Activated CD4-positive, alpha-beta T cell treated with anti-CD3 and anti-CD28 coated beads for 36 hours (primary cell): Measurements from ENCODE around the gene AATF. TPM values are rescaled to one million over a fixed set of nuclear protein-coding genes. Genes with fewer than 3 reads are reported as not detected.
A peak's percentile ranks its signal among the peaks of the same experiment; 100 is the strongest.

ENCODE experiments used
- ATAC-seq: fragments of 200-7000 bp; cut with Tn5 transposase; one replicate; pipeline ENCODE4 v1.10.0; 2021; ENCODE audit warnings: mild to moderate bottlenecking, moderate library complexity
- CTCF ChIA-PET: fragments of 350-600 bp; sonication (Branson Sonifier 250); formaldehyde crosslinking; loops from one replicate; lab custom pipeline; 2021; ENCODE audit warnings: antibody characterized with exemption; lab: Charles Lee
- POLR2A ChIA-PET: fragments of 350-600 bp; sonication (Branson Sonifier 250); formaldehyde crosslinking; loops from one replicate; lab custom pipeline; 2021; ENCODE audit warnings: antibody characterized with exemption, inconsistent platforms; lab: Charles Lee
- DNase-seq: peaks from one replicate; pipeline ENCODE4 v3.0.0-alpha.2; 2020
- H3K27ac Mint-ChIP-seq: one replicate; pipeline ENCODE4 v1.8.0; 2021; ENCODE audit warnings: mixed read lengths
- H3K27me3 Mint-ChIP-seq: one replicate; pipeline ENCODE4 v1.8.0; 2021; ENCODE audit warnings: mixed read lengths
- H3K36me3 Mint-ChIP-seq: one replicate; pipeline ENCODE4 v1.8.0; 2021; ENCODE audit warnings: low read depth, mixed read lengths
- H3K4me1 Mint-ChIP-seq: one replicate; pipeline ENCODE4 v1.8.0; 2021; ENCODE audit warnings: mixed read lengths
- H3K4me3 Mint-ChIP-seq: one replicate; pipeline ENCODE4 v1.8.0; 2021; ENCODE audit warnings: mild to moderate bottlenecking, moderate library complexity, mixed read lengths
- H3K9me3 Mint-ChIP-seq: one replicate; pipeline ENCODE4 v1.8.0; 2021; ENCODE audit warnings: low read depth, mixed read lengths
- intact Hi-C, 2 experiments: fragments of 100-400 bp; cut with DNase I in 1 of 2; cut with micrococcal nuclease in 1 of 2; formaldehyde crosslinking; loops; one replicate each; pipeline versions ENCODE4 v1.14.2 to v1.15.1; 2022 to 2024; cut with DNase I, micrococcal nuclease
- total RNA-seq, 2 experiments: library from RNA; stranded (reverse); gene quantifications; one replicate each; pipeline ENCODE4 v1.2.3, GENCODE V29; 2021

Gene AATF
- total RNA-seq, 2 experiments from 2014 or later, result 87.9 to 149 TPM

DNA sequence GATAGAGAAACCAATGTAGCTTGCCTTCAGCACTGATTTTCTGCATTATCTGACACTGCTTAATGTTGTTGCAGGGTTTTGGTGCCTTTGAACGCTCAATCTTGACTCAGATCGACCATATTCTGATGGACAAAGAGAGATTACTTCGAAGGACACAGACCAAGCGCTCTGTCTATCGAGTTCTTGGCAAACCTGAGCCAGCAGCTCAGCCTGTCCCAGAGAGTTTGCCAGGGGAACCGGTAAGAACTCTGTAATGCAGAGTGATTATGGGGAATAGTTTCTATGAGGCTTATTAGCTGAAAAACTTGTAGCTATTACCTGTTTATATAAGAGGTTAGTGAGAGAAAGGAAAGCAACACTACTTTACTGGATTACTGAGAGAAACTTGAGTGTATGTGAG, 40.4 kb downstream of the AATF start:
- H3K4me1 Mint-ChIP-seq, result no peaks in the 10 kb centered on the region
- CTCF ChIA-PET, result interaction anchor here (1.3 kb wide), 1 partner anchor 13 kb away, joined by 3 read pairs; no protein-coding TSS in a partner anchor
- no peaks in the 10 kb centered on the region for H3K27me3 Mint-ChIP-seq
- intact Hi-C loops, result no loop called here
- H3K36me3 Mint-ChIP-seq, result peaks cover 48% of the 10 kb centered on the region
- DNase-seq, result no peak
- no peak overlapping the region for H3K4me3 Mint-ChIP-seq
- no peaks in the 10 kb centered on the region for H3K9me3 Mint-ChIP-seq
- no peak for ATAC-seq
- POLR2A ChIA-PET, result no interaction called here
- H3K27ac Mint-ChIP-seq, result no peak overlapping the region

GRCh38 chr17:36992701-36993100, 43.9 kb downstream of the AATF start:
- intact Hi-C loops, result no loop called here
- CTCF ChIA-PET, result interaction anchor here (1.2 kb wide), 1 partner anchor 10 kb away, joined by 3 read pairs; no protein-coding TSS in a partner anchor
- H3K4me3 Mint-ChIP-seq, result no peak overlapping the region

GRCh38 chr17:36993227-36993626, 44.5 kb downstream of the AATF start:
- intact Hi-C loops, result no loop called here
- Mint-ChIP-seq H3K36me3 (peaks cover 63% of the 10 kb centered on the region), H3K27ac (no peak overlapping the region), H3K27me3 (no peaks in the 10 kb centered on the region), H3K4me3 (no peak overlapping the region), H3K9me3 (no peaks in the 10 kb centered on the region), H3K4me1 (no peaks in the 10 kb centered on the region)
- ATAC-seq (no peak), DNase-seq (no peak)
- ChIA-PET POLR2A (no interaction called here), CTCF (interaction anchor here (1.2 kb wide), 1 partner anchor 9 kb away, joined by 3 read pairs; no protein-coding TSS in a partner anchor)

More at GRCh38 chr17:36992701-36993100, 43.9 kb downstream of the AATF start:
- H3K36me3 Mint-ChIP-seq, result peaks cover 60% of the 10 kb centered on the region
- ATAC-seq, result no peak
- no peak overlapping the region for H3K27ac Mint-ChIP-seq
- no peak for DNase-seq
- H3K9me3 Mint-ChIP-seq, result no peaks in the 10 kb centered on the region
- H3K4me1 Mint-ChIP-seq, result no peaks in the 10 kb centered on the region
- H3K27me3 Mint-ChIP-seq, result no peaks in the 10 kb centered on the region
- POLR2A ChIA-PET, result no interaction called here

DNA sequence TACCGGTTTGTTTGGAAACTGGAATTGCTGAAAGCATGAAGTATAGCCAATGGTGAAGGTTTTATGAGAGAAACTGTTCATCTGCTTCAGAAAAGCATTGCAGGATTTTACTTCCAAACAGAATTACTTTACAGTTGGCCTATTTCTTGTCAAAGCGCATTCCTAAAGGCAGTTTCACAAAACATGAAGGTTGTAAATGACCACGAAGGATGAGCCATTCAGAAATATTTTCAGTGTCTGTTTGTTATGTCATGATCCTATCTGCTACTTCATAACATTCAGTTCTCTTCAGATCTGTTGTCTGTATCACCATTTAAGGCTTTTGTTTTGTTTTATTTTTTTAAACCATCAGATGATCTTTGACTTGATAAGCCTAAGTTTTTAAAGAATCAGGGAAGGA, 45.7 kb downstream of the AATF start:
- Mint-ChIP-seq H3K27me3 (no peaks in the 10 kb centered on the region), H3K27ac (no peak overlapping the region), H3K9me3 (peaks cover under 1% of the 10 kb centered on the region), H3K36me3 (peaks cover 62% of the 10 kb centered on the region), H3K4me1 (no peaks in the 10 kb centered on the region), H3K4me3 (no peak overlapping the region)
- no peak for DNase-seq
- POLR2A ChIA-PET, result no interaction called here
- no peak for ATAC-seq
- CTCF ChIA-PET, result interaction anchor here (0.5 kb wide), 1 partner anchor 167 kb away, joined by 4 read pairs; no protein-coding TSS in a partner anchor
- intact Hi-C loops, result no loop called here

DNA sequence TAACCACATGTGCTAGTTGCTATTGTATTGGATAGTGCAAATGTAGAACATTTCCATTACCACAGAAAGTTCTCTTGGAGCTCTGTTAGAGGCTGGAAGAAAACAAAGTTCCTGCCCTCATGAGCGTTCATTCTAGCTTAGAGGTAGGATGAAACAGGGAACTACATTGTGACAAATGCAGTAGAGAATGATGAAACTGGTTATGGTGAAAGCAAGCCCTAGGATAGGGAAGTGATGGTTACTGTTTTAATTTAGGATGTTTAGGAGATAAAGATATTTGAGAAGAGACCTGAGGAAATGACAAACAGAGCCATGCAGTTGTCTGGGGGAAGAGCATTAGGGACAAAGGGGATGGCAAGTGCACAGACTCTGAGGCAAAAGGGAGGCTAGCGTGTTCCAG, 50.7 kb downstream of the AATF start:
- intact Hi-C loops, result no loop called here
- Mint-ChIP-seq H3K4me1 (no peaks in the 10 kb centered on the region), H3K27me3 (no peaks in the 10 kb centered on the region), H3K27ac (no peak overlapping the region), H3K36me3 (peaks cover 67% of the 10 kb centered on the region), H3K9me3 (peaks cover 10% of the 10 kb centered on the region), H3K4me3 (no peak overlapping the region)
- POLR2A ChIA-PET, result no interaction called here
- CTCF ChIA-PET, result no interaction called here
- ATAC-seq, result no peak
- no peak for DNase-seq

GRCh38 chr17:37016780-37017179, 68.0 kb downstream of the AATF start:
- no peak overlapping the region for H3K4me3 Mint-ChIP-seq
- peaks cover 9% of the 10 kb centered on the region for H3K36me3 Mint-ChIP-seq
- no peak for ATAC-seq
- no peaks in the 10 kb centered on the region for H3K4me1 Mint-ChIP-seq
- no peaks in the 10 kb centered on the region for H3K9me3 Mint-ChIP-seq
- no peak for DNase-seq
- ChIA-PET POLR2A (interaction anchor here (0.6 kb wide), 2 partner anchors 170 to 404 kb away, joined by 3 to 4 read pairs; no protein-coding TSS in a partner anchor), CTCF (interaction anchor here (0.6 to 0.9 kb wide), 3 partner anchors 15 to 374 kb away, joined by 3 read pairs; no protein-coding TSS in a partner anchor)
- no peaks in the 10 kb centered on the region for H3K27me3 Mint-ChIP-seq
- no peak overlapping the region for H3K27ac Mint-ChIP-seq
- intact Hi-C loops, result no loop called here

- intact Hi-C loops, result no loop called here
- H3K36me3 Mint-ChIP-seq, result peaks cover 12% of the 10 kb centered on the region
- CTCF ChIA-PET, result interaction anchor here (0.6 to 0.9 kb wide), 3 partner anchors 14 to 373 kb away, joined by 3 read pairs; no protein-coding TSS in a partner anchor
These were observed 68.7 kb downstream of the AATF start for GRCh38 chr17:37017404-37017803.

GRCh38 chr17:37019117-37019740, 70.5 kb downstream of the AATF start:
- ATAC-seq, result no peak
- intact Hi-C loops, result no loop called here
- POLR2A ChIA-PET, result no interaction called here

More at GRCh38 chr17:37017404-37017803, 68.7 kb downstream of the AATF start:
- no peaks in the 10 kb centered on the region for H3K27me3 Mint-ChIP-seq
- no peak for DNase-seq
- ATAC-seq, result no peak
- no peaks in the 10 kb centered on the region for H3K4me1 Mint-ChIP-seq
- H3K9me3 Mint-ChIP-seq, result no peaks in the 10 kb centered on the region
- H3K4me3 Mint-ChIP-seq, result no peak overlapping the region
- POLR2A ChIA-PET, result interaction anchor here (0.6 kb wide), 1 partner anchor 404 kb away, joined by 3 read pairs; no protein-coding TSS in a partner anchor
- no peak overlapping the region for H3K27ac Mint-ChIP-seq

GRCh38 chr17:37019741-37020129, 71.0 kb downstream of the AATF start:
- Mint-ChIP-seq H3K27ac (no peak overlapping the region), H3K4me3 (no peak overlapping the region), H3K9me3 (no peaks in the 10 kb centered on the region), H3K27me3 (no peaks in the 10 kb centered on the region), H3K4me1 (peaks cover 9% of the 10 kb centered on the region), H3K36me3 (peaks cover 29% of the 10 kb centered on the region)
- CTCF ChIA-PET, result interaction anchor here (0.8 to 1.8 kb wide), 3 partner anchors 11 to 39 kb away, joined by 3 to 6 read pairs (median 4); no protein-coding TSS in a partner anchor
- ATAC-seq, result no peak
- DNase-seq, result no peak
- intact Hi-C loops, result no loop called here
- POLR2A ChIA-PET, result no interaction called here

More at GRCh38 chr17:37019117-37019740, 70.5 kb downstream of the AATF start:
- CTCF ChIA-PET, result interaction anchor here (0.6 to 1.8 kb wide), 5 partner anchors 11 to 89 kb away, joined by 3 to 6 read pairs (median 3); no protein-coding TSS in a partner anchor
- H3K27me3 Mint-ChIP-seq, result no peaks in the 10 kb centered on the region
- no peaks in the 10 kb centered on the region for H3K9me3 Mint-ChIP-seq
- no peak for DNase-seq
- H3K27ac Mint-ChIP-seq, result no peak overlapping the region
- peaks cover 4% of the 10 kb centered on the region for H3K4me1 Mint-ChIP-seq
- H3K4me3 Mint-ChIP-seq, result no peak overlapping the region
- H3K36me3 Mint-ChIP-seq, result peaks cover 25% of the 10 kb centered on the region

DNA sequence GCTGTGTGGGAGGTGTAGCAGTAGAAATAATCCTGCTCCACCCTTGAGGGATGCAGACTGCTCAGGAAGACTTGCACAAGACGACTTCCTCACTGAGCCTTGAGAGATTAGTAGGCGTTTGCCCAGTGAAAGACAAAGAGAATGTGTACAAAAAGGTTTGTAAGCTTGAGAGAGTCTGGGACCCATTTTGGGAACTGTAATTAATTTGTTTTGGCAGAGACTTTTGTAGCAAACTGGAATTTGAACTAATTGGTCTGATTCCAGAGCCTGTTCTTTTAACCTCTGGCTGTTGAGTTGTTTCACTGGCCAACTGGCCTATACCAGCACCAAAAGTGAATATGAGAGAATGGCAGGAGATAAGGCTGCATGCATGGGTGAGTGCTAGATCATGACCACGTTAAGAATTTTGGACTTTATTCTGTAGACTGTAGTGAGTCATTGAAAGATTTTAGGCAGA, 75.5 kb downstream of the AATF start:
- H3K9me3 Mint-ChIP-seq, result no peaks in the 10 kb centered on the region
- no peak for ATAC-seq
- H3K4me1 Mint-ChIP-seq, result peaks cover 29% of the 10 kb centered on the region
- peaks cover 30% of the 10 kb centered on the region for H3K36me3 Mint-ChIP-seq
- H3K4me3 Mint-ChIP-seq, result no peak overlapping the region
- H3K27me3 Mint-ChIP-seq, result no peaks in the 10 kb centered on the region
- H3K27ac Mint-ChIP-seq, result no peak overlapping the region
- intact Hi-C loops, result no loop called here
- ChIA-PET POLR2A (no interaction called here), CTCF (interaction anchor here (0.6 kb wide), 1 partner anchor 24 kb away, joined by 3 read pairs; no protein-coding TSS in a partner anchor)
- DNase-seq, result no peak

GRCh38 chr17:37025238-37025637, 76.5 kb downstream of the AATF start:
- H3K4me1 Mint-ChIP-seq, result peaks cover 29% of the 10 kb centered on the region
- DNase-seq (no peak), ATAC-seq (no peak)
- CTCF ChIA-PET, result interaction anchor here (0.7 kb wide), 1 partner anchor 29 kb away, joined by 3 read pairs; no protein-coding TSS in a partner anchor
- POLR2A ChIA-PET, result no interaction called here
- H3K36me3 Mint-ChIP-seq, result peaks cover 30% of the 10 kb centered on the region
- intact Hi-C loops, result loop anchor here in 1 of 2 experiments (5.0 kb wide), 2 partner anchors 78 to 173 kb away; partner anchors contain the start of gene AATF
- H3K9me3 Mint-ChIP-seq, result no peaks in the 10 kb centered on the region
- H3K4me3 Mint-ChIP-seq, result no peak overlapping the region
- peak overlapping the region; percentile 21 for H3K27ac Mint-ChIP-seq
- H3K27me3 Mint-ChIP-seq, result no peaks in the 10 kb centered on the region
